Ascending aorta (tissue), 2 donors: ENCODE data around the gene MARCHF6. TPM values are rescaled to one million over a fixed set of nuclear protein-coding genes. Genes with fewer than 3 reads are reported as not detected.

Experiments
- DNase-seq, 2 donors: peaks; one replicate each; pipeline ENCODE4 v3.0.0-alpha.2; 2019; ENCODE audit warnings: low spot score in 2 of 2
- H3K27ac ChIP-seq, 2 donors: fragments of 200-600 bp; sonication (generic); one replicate each; pipeline ENCODE4 v1.5.1; 2016 to 2017; ENCODE audit warnings: mild to moderate bottlenecking in 1 of 2
- H3K27me3 ChIP-seq: fragments of 200-600 bp; sonication (generic); one replicate; pipeline ENCODE4 v1.5.1; 2017
- H3K36me3 ChIP-seq, 2 donors: fragments of 200-600 bp; sonication (generic); one replicate each; pipeline ENCODE4 v1.5.1; 2016
- H3K4me1 ChIP-seq, 2 donors: fragments of 200-600 bp; sonication (generic); one replicate each; pipeline ENCODE4 v1.5.1; 2016 to 2017; ENCODE audit warnings: mild to moderate bottlenecking in 1 of 2
- H3K4me3 ChIP-seq, 2 donors: fragments of 200-600 bp; sonication (generic); one replicate each; pipeline ENCODE4 v1.5.1; 2016 to 2017; ENCODE audit warnings: mild to moderate bottlenecking in 1 of 2
- H3K9me3 ChIP-seq, 2 donors: fragments of 200-600 bp; sonication (generic); one replicate each; pipeline ENCODE4 v1.5.1; 2016
- CTCF ChIP-seq, 3 experiments: fragments of 200-600 bp in 2 of 3; fragments of 450-650 bp in 1 of 3; sonication (generic) in 2 of 3; IDR thresholded peaks; one replicate each; pipeline ENCODE4 v1.5.1; 2016 to 2019; ENCODE audit warnings: antibody characterized with exemption in 3 of 3, mild to moderate bottlenecking in 1 of 3, moderate library complexity in 1 of 3
- intact Hi-C: fragments of 100-400 bp; cut with DNase I; formaldehyde crosslinking; loops from one replicate; pipeline ENCODE4 v1.15.1; 2023
- total RNA-seq: library from RNA; depleted of rRNA; stranded (reverse); fragments of >200 nt; gene quantifications from one replicate; pipeline ENCODE4 v1.1.0, GENCODE V29; 2016

The MARCHF6 gene
- total RNA-seq, 1 donor from 2014 or later, result 47.0 TPM

- no peaks in the 10 kb centered on the region for H3K9me3 ChIP-seq
- H3K4me3 ChIP-seq, result no peak overlapping the region
- intact Hi-C loops, result loop anchor here (5.0 to 10.0 kb wide), 4 partner anchors 64 to 411 kb away; partner anchors contain the start of genes DAP and ROPN1L
- H3K4me1 ChIP-seq, result peaks cover 0 to 9% of the 10 kb centered on the region in 2 donors
- peak overlapping the region; percentile 95 to 96 for H3K27ac ChIP-seq
- no peak for DNase-seq
- no peak for TF ChIP-seq CTCF (IDR thresholded peaks at IDR 0.05)
- H3K36me3 ChIP-seq, result no peaks in the 10 kb centered on the region
- H3K27me3 ChIP-seq, result no peaks in the 10 kb centered on the region
Measured at GRCh38 chr5:10351199-10351905, 2.1 kb upstream of the MARCHF6 start.

- Histone ChIP-seq H3K27me3 (no peaks in the 10 kb centered on the region), H3K36me3 (no peaks in the 10 kb centered on the region), H3K9me3 (no peaks in the 10 kb centered on the region), H3K4me1 (peaks cover 0 to 14% of the 10 kb centered on the region in 2 donors), H3K4me3 (peak overlapping the region in 1 of 2 donors; percentile 83), H3K27ac (peak overlapping the region; percentile 95 to 96)
- intact Hi-C loops, result loop anchor here (2.0 to 10.0 kb wide), 5 partner anchors 49 to 410 kb away; partner anchors contain the start of genes DAP and ROPN1L
- no peak for DNase-seq
- TF ChIP-seq CTCF (IDR thresholded peaks at IDR 0.05), result no peak
Measured at GRCh38 chr5:10351919-10352318, 1.6 kb upstream of the MARCHF6 start.

- peak overlapping the region; percentile 95 to 96 for H3K27ac ChIP-seq
- H3K36me3 ChIP-seq, result no peaks in the 10 kb centered on the region
- no peak for TF ChIP-seq CTCF (IDR thresholded peaks at IDR 0.05)
- H3K27me3 ChIP-seq, result no peaks in the 10 kb centered on the region
- DNase-seq, result no peak
- intact Hi-C loops, result loop anchor here (2.0 to 10.0 kb wide), 5 partner anchors 48 to 410 kb away; partner anchors contain the start of genes DAP and ROPN1L
- H3K9me3 ChIP-seq, result no peaks in the 10 kb centered on the region
- H3K4me3 ChIP-seq, result peak overlapping the region; percentile 83 to 84
- peaks cover 0 to 15% of the 10 kb centered on the region in 2 donors for H3K4me1 ChIP-seq
Measured at GRCh38 chr5:10352430-10353240, 860 bp upstream of the MARCHF6 start.

- Histone ChIP-seq H3K27ac (peak overlapping the region; percentile 95 to 96), H3K4me3 (peak overlapping the region; percentile 83 to 84), H3K4me1 (peaks cover 0 to 15% of the 10 kb centered on the region in 2 donors), H3K27me3 (no peaks in the 10 kb centered on the region), H3K9me3 (no peaks in the 10 kb centered on the region), H3K36me3 (no peaks in the 10 kb centered on the region)
- no peak for TF ChIP-seq CTCF (IDR thresholded peaks at IDR 0.05)
- intact Hi-C loops, result loop anchor here (5.0 to 10.0 kb wide), 4 partner anchors 67 to 408 kb away; partner anchors contain the start of genes DAP and ROPN1L
- no peak for DNase-seq
Measured at GRCh38 chr5:10354048-10354872, 765 bp downstream of the MARCHF6 start.
